Measurements from ENCODE around the gene A4GNT.

GRCh38 chr3:138081371-138082084 lies 50.7 kb downstream of the A4GNT start:
- TF ChIP-seq, protein P1, sequence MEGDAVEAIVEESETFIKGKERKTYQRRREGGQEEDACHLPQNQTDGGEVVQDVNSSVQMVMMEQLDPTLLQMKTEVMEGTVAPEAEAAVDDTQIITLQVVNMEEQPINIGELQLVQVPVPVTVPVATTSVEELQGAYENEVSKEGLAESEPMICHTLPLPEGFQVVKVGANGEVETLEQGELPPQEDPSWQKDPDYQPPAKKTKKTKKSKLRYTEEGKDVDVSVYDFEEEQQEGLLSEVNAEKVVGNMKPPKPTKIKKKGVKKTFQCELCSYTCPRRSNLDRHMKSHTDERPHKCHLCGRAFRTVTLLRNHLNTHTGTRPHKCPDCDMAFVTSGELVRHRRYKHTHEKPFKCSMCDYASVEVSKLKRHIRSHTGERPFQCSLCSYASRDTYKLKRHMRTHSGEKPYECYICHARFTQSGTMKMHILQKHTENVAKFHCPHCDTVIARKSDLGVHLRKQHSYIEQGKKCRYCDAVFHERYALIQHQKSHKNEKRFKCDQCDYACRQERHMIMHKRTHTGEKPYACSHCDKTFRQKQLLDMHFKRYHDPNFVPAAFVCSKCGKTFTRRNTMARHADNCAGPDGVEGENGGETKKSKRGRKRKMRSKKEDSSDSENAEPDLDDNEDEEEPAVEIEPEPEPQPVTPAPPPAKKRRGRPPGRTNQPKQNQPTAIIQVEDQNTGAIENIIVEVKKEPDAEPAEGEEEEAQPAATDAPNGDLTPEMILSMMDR (IDR thresholded peaks at IDR 0.05; ENCODE audit: low read depth, low read length) = no peak
- TF ChIP-seq POLR2A (IDR thresholded peaks at IDR 0.05; ENCODE audit: extremely low read depth, insufficient read length) = no peak
- TF ChIP-seq, protein P2, sequence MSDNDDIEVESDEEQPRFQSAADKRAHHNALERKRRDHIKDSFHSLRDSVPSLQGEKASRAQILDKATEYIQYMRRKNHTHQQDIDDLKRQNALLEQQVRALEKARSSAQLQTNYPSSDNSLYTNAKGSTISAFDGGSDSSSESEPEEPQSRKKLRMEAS (IDR thresholded peaks at IDR 0.05; ENCODE audit: low read depth, low read length) = no peak
